GM12874 (cell line): ENCODE data around the gene CEP128.

Experiments
- CTCF ChIP-seq: IDR thresholded peaks from 2 replicates; pipeline ENCODE4 v1.5.1; 2011; ENCODE audit warnings: low read depth, mild to moderate bottlenecking, control low read depth, low read length, moderate library complexity; ENCODE audit not compliant: insufficient read depth

CEP128 gene

GRCh38 chr14:80624581-80624980, 317.0 kb downstream of the CEP128 start:
- no peak for TF ChIP-seq CTCF

GRCh38 chr14:80621701-80622100, 319.8 kb downstream of the CEP128 start:
- no peak for TF ChIP-seq CTCF

GRCh38 chr14:80620434-80620833, 321.1 kb downstream of the CEP128 start:
- no peak for TF ChIP-seq CTCF

GRCh38 chr14:80618751-80619329, 322.7 kb downstream of the CEP128 start:
- TF ChIP-seq CTCF = no peak

- TF ChIP-seq CTCF = no peak
These were observed 325.7 kb downstream of the CEP128 start for GRCh38 chr14:80615831-80616230.

- TF ChIP-seq CTCF = no peak
These were observed 332.5 kb downstream of the CEP128 start for GRCh38 chr14:80609055-80609454.

GRCh38 chr14:80608563-80608962, 333.0 kb downstream of the CEP128 start:
- no peak for TF ChIP-seq CTCF
